ENCODE results near the gene NISCH. TPM values are rescaled to one million over a fixed set of nuclear protein-coding genes. Genes with fewer than 3 reads are reported as not detected.
"Not testable (repeated sequence)": the region's sequence is repeated elsewhere in the genome, so short reads cannot be mapped to it uniquely, and the experiment has no call there.

Gene NISCH
- total and polyA plus RNA-seq, 5 donors from 2014 or later = 12.6 to 168 (median 16.4) TPM

DNA sequence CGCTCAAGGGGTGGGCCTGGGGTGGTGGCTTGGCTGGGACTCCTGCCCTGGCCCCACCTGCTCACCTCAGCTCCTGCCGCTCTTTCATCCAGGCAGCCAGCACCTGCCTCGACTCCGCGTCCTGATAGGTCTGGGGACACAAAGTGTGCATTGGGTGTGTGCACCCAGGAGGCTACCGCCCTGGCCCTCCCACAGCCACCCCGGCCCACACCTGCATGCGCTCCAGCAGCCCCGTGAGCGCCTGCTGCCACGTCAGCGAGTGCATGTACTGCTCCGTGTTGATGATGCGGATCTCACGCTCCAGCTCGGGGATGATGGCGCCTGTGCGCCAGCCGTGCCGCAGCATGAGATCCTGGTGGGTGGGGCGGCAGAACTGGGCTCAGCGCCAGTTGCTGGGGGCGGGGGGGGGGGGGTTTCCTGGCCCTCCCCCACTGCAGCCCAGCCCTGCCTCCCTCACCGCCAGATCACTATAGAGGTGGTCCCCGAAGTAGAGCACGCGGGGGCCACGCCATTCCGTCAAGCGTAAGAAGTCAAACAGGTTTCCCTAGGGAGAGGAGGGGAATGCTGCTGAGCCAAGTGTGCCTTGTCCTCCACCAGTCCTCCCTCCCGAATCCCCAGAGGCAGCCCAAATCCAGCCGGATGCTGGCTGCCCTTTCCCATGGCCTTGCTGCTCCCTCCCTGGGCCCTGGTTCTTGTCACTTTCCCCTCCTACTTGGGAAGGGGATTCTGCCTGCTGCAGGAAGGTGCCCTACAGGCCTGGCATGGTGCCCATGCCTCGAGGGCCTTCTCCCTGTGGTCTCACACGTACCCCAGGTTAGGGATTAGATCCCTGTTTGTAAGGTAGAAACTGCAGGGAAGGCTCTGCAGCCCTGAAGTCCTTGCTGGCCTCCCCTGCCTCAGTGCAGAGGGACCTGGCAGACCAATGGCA is 69.6 kb downstream of the NISCH start:
- DNase-seq = no peak
- Histone ChIP-seq H3K36me3 (ENCODE audit: control insufficient read depth, insufficient read depth, low read length) (no peaks in the 10 kb centered on the region), H3K27me3 (ENCODE audit: control insufficient read depth, insufficient read depth, low read length) (no peaks in the 10 kb centered on the region)

DNA sequence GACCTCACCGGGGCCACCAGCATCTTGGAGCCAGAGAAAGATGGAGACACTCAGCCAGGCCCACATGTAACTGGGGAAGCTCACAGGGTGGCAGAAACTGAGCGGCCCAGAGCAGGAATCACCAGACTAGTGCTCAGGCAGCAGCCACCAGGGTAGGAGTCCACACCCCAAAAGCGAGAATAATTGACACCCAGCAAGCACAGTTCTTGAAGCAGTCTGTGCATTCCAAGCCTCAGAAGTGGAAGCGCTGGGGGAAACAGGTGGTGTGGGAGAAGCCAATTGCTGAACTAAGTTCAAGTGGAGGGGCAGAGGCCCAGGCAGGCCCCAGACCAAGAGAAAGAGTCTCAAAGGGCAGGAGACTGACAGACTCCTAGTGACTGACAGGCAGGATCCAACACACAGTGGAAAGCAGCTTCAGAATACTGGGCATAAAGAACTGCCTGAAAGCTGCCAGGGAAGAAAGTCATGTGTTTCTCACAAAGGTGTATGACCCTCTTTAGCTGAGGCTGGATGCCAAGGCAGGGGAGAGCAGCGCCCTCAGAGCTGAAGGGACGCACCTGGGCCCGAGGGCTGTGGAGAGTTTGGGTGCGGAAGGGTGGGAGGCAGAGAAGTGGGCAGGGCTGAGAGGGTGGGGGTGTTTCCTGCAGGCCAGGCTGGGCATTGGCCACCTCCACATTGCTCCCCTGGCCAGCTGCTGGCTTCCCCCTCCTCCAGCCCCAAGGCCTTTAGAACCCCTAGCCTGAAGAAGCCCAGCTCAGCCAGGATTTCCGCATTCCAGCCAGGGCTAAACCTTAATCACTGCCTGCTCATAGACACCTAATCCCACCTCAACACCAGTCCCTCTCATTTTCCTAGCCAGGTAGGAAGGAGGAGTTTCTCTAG is 70.5 kb downstream of the NISCH start:
- Mint-ChIP-seq H3K9me3 (peaks cover 0 to 2% (median 0%) of the 10 kb centered on the region in 7 donors), H3K27me3 (no peaks in the 10 kb centered on the region), H3K36me3 (no peaks in the 10 kb centered on the region), H3K4me1 (no peaks in the 10 kb centered on the region), H3K27ac (peak overlapping the region in 1 of 3 donors; percentile 68), H3K4me3 (peak overlapping the region in 2 of 4 donors; percentile 54 to 60)
- Histone ChIP-seq H3K9me3 (ENCODE audit: control insufficient read depth in 2 of 2, low read length in 2 of 2) (no peaks in the 10 kb centered on the region), H3K4me3 (ENCODE audit: low read depth, low read length) (no peak overlapping the region), H3K27ac (ENCODE audit: insufficient read depth, low read length, poor library complexity, severe bottlenecking) (no peak overlapping the region), H3K36me3 (ENCODE audit: control insufficient read depth, insufficient read depth, low read length) (no peaks in the 10 kb centered on the region), H3K27me3 (ENCODE audit: control insufficient read depth, insufficient read depth, low read length) (no peaks in the 10 kb centered on the region), H3K4me1 (ENCODE audit: control insufficient read depth, insufficient read depth, low read length, poor library complexity, severe bottlenecking) (no peaks in the 10 kb centered on the region)
- ATAC-seq (ENCODE audit: low read depth in 2 of 2) (no peak), DNase-seq (no peak)

More for the DNA sequence above, 69.6 kb downstream of the NISCH start:
- Histone ChIP-seq H3K27ac (ENCODE audit: insufficient read depth, low read length, poor library complexity, severe bottlenecking) (no peak overlapping the region), H3K4me1 (ENCODE audit: control insufficient read depth, insufficient read depth, low read length, poor library complexity, severe bottlenecking) (no peaks in the 10 kb centered on the region), H3K4me3 (ENCODE audit: low read depth, low read length) (no peak overlapping the region), H3K9me3 (ENCODE audit: control insufficient read depth in 2 of 2, low read length in 2 of 2) (no peaks in the 10 kb centered on the region)
- no peaks in the 10 kb centered on the region for H3K36me3 Mint-ChIP-seq
- ATAC-seq (ENCODE audit: low read depth in 2 of 2) = no peak
- H3K4me3 Mint-ChIP-seq = peak overlapping the region in 1 of 4 donors; percentile 60
- no peak overlapping the region for H3K27ac Mint-ChIP-seq
- peaks cover 0 to 2% (median 0%) of the 10 kb centered on the region in 7 donors for H3K9me3 Mint-ChIP-seq
- no peaks in the 10 kb centered on the region for H3K4me1 Mint-ChIP-seq
- no peaks in the 10 kb centered on the region for H3K27me3 Mint-ChIP-seq

DNA sequence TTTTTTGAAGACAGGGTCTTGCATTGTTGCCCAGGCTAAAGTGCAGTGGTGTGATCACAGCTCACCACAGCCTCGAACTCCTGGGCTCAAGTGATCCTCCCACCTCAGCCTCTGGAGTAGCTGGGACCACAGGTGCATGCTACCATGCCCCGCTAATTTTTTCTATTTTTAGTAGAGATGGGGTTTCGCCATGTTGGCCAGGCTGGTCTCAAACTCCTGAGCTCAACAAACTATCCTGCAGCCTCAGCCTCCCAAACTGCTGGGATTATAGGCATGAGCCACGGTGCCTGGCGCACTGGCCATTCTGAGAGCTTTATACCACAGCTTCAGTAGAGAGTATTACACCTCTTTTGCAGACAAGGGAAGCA is 71.3 kb downstream of the NISCH start:
- not testable (repeated sequence) for ATAC-seq (ENCODE audit: low read depth in 2 of 2); H3K27me3 Mint-ChIP-seq; H3K27ac Mint-ChIP-seq; H3K4me1 Mint-ChIP-seq; DNase-seq; H3K4me1 ChIP-seq (ENCODE audit: control insufficient read depth, insufficient read depth, low read length, poor library complexity, severe bottlenecking); H3K36me3 ChIP-seq (ENCODE audit: control insufficient read depth, insufficient read depth, low read length); H3K4me3 ChIP-seq (ENCODE audit: low read depth, low read length); H3K9me3 ChIP-seq (ENCODE audit: control insufficient read depth in 2 of 2, low read length in 2 of 2); H3K36me3 Mint-ChIP-seq; H3K27me3 ChIP-seq (ENCODE audit: control insufficient read depth, insufficient read depth, low read length); H3K27ac ChIP-seq (ENCODE audit: insufficient read depth, low read length, poor library complexity, severe bottlenecking); H3K4me3 Mint-ChIP-seq; H3K9me3 Mint-ChIP-seq

DNA sequence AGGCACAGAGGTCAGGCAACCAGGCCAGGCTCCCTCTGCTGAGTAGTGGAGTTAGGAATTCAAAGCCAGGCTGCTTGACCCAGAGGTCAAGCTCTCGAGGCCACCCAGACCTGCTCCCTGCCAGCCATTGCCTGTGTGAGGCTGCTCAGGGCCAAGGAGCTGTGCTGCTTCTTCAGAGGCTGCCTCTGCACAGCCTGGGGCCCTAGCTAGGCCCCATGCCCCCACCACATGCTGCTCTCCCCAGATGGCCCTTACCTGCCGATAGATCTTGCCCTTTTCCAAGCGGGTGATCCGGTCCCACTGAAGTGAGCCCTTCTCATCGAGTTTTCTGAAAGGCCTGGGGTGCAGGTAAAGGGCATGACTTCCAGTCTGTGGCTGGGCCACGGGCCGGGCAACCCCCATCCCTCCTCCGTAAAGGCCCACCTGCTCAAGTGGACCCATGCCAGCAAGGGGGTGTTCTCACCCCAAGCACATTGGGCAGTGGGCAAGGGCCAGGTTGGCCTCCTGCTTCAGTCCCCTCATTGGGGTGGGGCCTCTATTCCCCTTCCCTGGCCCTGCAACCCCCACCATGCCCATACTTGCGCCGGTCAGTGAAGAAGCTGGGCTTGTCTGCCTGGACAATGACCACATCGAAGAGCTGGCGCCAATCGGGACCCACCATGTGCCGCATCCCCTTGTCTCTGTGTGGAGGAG is 71.8 kb downstream of the NISCH start:
- H3K9me3 Mint-ChIP-seq = peaks cover 0 to 2% (median 0%) of the 10 kb centered on the region in 7 donors
- H3K27ac ChIP-seq (ENCODE audit: insufficient read depth, low read length, poor library complexity, severe bottlenecking) = no peak overlapping the region
- H3K27me3 Mint-ChIP-seq = no peaks in the 10 kb centered on the region
- H3K9me3 ChIP-seq (ENCODE audit: control insufficient read depth in 2 of 2, low read length in 2 of 2) = no peaks in the 10 kb centered on the region
- no peak overlapping the region for H3K4me3 ChIP-seq (ENCODE audit: low read depth, low read length)
- H3K4me1 Mint-ChIP-seq = peaks cover 0 to 2% (median 0%) of the 10 kb centered on the region in 4 donors
- no peak overlapping the region for H3K4me3 Mint-ChIP-seq
- H3K4me1 ChIP-seq (ENCODE audit: control insufficient read depth, insufficient read depth, low read length, poor library complexity, severe bottlenecking) = no peaks in the 10 kb centered on the region
- no peaks in the 10 kb centered on the region for H3K36me3 ChIP-seq (ENCODE audit: control insufficient read depth, insufficient read depth, low read length)
- no peak overlapping the region for H3K27ac Mint-ChIP-seq
- DNase-seq (no peak), ATAC-seq (ENCODE audit: low read depth in 2 of 2) (no peak)
- no peaks in the 10 kb centered on the region for H3K27me3 ChIP-seq (ENCODE audit: control insufficient read depth, insufficient read depth, low read length)
- H3K36me3 Mint-ChIP-seq = no peaks in the 10 kb centered on the region

DNA sequence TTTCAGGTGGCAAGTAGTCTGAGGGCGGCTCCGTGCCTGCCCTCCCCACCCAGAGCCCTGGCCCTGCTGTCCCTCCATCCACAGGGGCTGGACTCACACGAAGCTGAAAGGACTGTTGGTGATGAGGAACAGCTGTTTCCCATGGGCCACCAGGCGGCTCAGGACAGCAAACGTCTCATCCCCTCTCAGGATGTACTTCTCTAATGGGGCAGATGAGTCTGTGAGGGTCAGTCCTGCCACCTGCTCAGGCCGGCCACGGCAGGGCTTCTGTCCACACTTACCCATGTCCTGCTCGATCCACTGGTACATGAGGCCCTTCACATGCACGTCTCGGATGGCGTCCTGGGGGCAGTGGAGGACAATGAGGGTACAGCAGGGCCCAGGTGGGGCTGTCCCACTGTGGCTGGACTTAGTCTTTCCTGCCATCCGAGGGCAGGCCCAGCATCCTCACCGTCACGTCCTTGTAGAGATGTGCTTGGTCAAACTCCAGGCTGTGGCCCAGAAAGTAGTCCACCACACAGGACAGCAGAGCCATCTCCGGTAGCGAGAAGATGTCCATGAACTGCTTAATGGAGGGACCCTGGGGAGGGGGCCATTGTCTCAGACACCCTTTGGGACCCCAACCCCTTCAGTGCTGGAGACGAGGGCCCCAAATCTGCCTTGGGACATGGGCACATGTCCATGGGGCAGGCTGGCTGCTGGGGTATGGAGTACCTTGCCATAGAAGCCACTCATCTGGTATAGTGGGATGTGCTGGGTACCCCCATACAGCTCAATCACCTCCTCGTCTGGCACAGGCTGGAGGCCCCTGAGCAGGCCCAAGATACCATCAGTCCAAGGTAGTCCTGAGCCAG is 72.6 kb downstream of the NISCH start:
- no peaks in the 10 kb centered on the region for H3K27me3 Mint-ChIP-seq
- Histone ChIP-seq H3K4me1 (ENCODE audit: control insufficient read depth, insufficient read depth, low read length, poor library complexity, severe bottlenecking) (peaks cover 7% of the 10 kb centered on the region), H3K27me3 (ENCODE audit: control insufficient read depth, insufficient read depth, low read length) (no peaks in the 10 kb centered on the region), H3K27ac (ENCODE audit: insufficient read depth, low read length, poor library complexity, severe bottlenecking) (no peak overlapping the region), H3K36me3 (ENCODE audit: control insufficient read depth, insufficient read depth, low read length) (no peaks in the 10 kb centered on the region), H3K4me3 (ENCODE audit: low read depth, low read length) (no peak overlapping the region), H3K9me3 (ENCODE audit: control insufficient read depth in 2 of 2, low read length in 2 of 2) (no peaks in the 10 kb centered on the region)
- ATAC-seq (ENCODE audit: low read depth in 2 of 2) = no peak
- no peak for DNase-seq
- H3K27ac Mint-ChIP-seq = no peak overlapping the region
- no peak overlapping the region for H3K4me3 Mint-ChIP-seq
- H3K9me3 Mint-ChIP-seq = peaks cover 0 to 2% (median 0%) of the 10 kb centered on the region in 7 donors
- H3K4me1 Mint-ChIP-seq = peaks cover 0 to 6% (median 0%) of the 10 kb centered on the region in 4 donors
- H3K36me3 Mint-ChIP-seq = no peaks in the 10 kb centered on the region

DNA sequence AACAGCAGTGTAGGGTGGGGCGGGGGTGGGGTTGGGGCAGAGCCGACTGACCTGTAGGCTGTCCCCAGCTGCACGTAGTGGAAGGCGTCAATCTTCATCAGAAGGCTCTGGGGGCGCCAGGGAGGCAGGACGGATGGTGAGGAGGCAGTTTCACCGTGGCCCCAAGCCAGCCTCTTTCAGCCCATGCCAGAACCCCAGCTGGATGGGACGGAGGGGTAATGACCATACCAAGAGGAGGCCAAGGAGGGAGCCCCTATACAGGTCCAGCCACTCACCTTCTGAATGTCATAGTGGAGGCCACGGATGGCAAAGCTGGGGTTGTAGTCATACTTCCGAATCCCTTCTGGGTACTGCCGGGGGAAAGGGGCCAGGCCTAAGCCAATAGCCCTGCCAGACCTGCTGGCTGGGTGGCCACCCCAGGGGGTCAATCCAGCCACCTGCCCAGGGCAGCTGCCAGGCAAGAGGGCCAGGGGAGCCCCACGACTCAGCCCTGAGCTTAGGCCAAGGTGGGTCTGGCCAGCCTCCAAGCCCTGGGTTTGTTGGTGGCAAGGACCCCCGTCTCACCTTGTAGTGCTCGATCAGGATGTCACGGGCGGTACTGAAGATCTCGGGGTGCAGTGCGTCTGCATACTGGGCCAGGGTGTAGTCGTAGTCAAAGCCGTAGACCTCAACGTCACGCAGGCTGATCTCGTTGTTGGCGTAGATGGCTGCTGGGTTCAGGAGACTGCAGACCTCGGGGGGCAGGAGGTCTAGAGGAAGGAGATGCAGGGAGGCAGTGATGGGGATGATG is 73.4 kb downstream of the NISCH start:
- H3K36me3 Mint-ChIP-seq = no peaks in the 10 kb centered on the region
- Histone ChIP-seq H3K4me3 (ENCODE audit: low read depth, low read length) (no peak overlapping the region), H3K9me3 (ENCODE audit: control insufficient read depth in 2 of 2, low read length in 2 of 2) (no peaks in the 10 kb centered on the region), H3K4me1 (ENCODE audit: control insufficient read depth, insufficient read depth, low read length, poor library complexity, severe bottlenecking) (peaks cover 9% of the 10 kb centered on the region), H3K36me3 (ENCODE audit: control insufficient read depth, insufficient read depth, low read length) (no peaks in the 10 kb centered on the region), H3K27me3 (ENCODE audit: control insufficient read depth, insufficient read depth, low read length) (no peaks in the 10 kb centered on the region), H3K27ac (ENCODE audit: insufficient read depth, low read length, poor library complexity, severe bottlenecking) (no peak overlapping the region)
- H3K9me3 Mint-ChIP-seq = peaks cover 0 to 2% (median 0%) of the 10 kb centered on the region in 7 donors
- DNase-seq (no peak), ATAC-seq (ENCODE audit: low read depth in 2 of 2) (no peak)
- H3K27me3 Mint-ChIP-seq = no peaks in the 10 kb centered on the region
- peaks cover 0 to 6% (median 0%) of the 10 kb centered on the region in 4 donors for H3K4me1 Mint-ChIP-seq
- no peak overlapping the region for H3K27ac Mint-ChIP-seq
- no peak overlapping the region for H3K4me3 Mint-ChIP-seq

Measured in CD4-positive, CD25-positive, alpha-beta regulatory T cell (primary cell).